Middle frontal gyrus (tissue), 1 donor: ENCODE data around the gene MAVS.
"Not testable (repeated sequence)": the region's sequence is repeated elsewhere in the genome, so short reads cannot be mapped to it uniquely, and the experiment has no call there.

Experiments used
- DNase-seq: peaks from one replicate; pipeline ENCODE4 v3.0.0-alpha.2; 2015; ENCODE audit warnings: low spot score; ENCODE audit errors: extremely low spot score

MAVS gene

GRCh38 chr20:3885715-3886114 is 39.1 kb downstream of the MAVS start:
- DNase-seq = no peak

DNA sequence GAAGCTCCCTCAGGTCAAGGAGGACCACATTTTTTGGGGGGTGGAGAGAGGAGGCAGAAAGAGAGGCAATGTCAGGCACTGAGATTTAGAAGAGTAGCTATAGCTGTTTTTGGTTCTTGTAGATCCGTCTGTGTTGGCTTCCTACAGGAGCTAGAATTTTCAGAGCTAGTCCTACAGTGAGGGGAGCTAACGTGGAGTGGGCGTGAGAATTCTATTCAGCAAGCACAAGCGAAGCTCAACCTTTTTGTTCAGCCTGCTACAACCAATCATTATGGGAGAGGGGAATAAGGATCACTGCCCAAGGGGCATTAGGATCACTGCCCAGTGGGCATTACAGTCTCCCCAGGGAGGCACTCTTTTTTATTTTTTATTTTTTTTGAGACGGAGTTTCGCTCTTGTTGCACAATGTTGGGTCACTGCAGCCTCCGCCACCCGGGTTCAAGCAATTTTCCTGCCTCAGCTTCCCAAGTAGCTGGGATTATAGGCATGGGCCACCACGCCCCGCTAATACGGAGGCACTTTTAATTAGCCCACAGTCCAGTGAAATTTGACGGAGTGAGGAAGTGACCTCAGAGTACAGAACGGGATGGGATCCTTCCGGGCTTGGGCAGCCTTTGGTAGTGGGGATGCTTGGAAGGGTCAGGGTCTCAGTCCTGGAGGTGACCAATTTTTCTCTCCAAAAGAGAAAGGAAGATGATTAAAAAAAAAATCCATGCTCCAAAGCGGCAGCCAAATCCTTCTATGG is 41.4 kb downstream of the MAVS start:
- DNase-seq = no peak

- peak; percentile 96 for DNase-seq
Measured at GRCh38 chr20:3888622-3889488, 42.2 kb downstream of the MAVS start, which contains the start of gene PANK2. Gene PANK2, plus strand, starts transcription at chr20:3889387.

GRCh38 chr20:3889489-3890397 is 43.1 kb downstream of the MAVS start:
- DNase-seq = no peak

DNA sequence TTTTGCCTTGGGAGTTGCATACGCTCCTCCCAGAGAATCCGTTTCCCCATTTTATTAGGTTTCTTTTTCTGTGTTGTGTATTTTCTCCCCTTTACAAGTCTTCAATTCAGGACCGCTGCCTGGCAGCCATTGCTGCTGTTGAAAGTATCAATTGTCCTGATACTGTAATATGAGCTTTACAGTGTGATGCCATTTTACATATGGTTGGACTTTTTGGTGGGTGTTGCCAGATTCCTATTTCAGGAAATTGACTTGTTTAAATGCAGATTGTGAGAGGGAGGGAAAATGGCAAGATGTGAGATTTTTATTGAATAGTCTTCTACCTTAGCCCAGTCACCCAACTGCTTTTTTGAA is 43.7 kb downstream of the MAVS start:
- no peak for DNase-seq

- DNase-seq = no peak
Measured at GRCh38 chr20:3890999-3891929, 44.6 kb downstream of the MAVS start.

DNA sequence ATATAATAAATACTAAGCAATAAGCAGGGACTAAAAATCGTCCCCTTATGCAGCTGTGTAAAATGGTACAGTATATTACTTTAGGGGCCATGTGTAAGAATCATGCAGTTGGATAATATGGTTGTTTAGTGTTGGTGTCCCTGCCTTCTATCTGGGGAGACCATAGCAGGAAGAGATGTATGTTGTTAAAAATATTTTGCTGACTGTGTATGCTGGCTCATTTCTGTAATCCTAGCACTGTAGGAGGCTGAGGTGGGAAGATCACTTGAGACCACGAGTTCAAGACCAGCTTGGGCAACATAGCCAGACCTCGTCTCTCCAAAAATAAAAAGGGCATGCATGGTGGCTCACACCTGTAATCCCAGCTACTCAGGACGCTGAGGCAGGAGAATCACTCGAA is 48.2 kb downstream of the MAVS start:
- DNase-seq = no peak

GRCh38 chr20:3896302-3896701 is 49.7 kb downstream of the MAVS start:
- no peak for DNase-seq

DNA sequence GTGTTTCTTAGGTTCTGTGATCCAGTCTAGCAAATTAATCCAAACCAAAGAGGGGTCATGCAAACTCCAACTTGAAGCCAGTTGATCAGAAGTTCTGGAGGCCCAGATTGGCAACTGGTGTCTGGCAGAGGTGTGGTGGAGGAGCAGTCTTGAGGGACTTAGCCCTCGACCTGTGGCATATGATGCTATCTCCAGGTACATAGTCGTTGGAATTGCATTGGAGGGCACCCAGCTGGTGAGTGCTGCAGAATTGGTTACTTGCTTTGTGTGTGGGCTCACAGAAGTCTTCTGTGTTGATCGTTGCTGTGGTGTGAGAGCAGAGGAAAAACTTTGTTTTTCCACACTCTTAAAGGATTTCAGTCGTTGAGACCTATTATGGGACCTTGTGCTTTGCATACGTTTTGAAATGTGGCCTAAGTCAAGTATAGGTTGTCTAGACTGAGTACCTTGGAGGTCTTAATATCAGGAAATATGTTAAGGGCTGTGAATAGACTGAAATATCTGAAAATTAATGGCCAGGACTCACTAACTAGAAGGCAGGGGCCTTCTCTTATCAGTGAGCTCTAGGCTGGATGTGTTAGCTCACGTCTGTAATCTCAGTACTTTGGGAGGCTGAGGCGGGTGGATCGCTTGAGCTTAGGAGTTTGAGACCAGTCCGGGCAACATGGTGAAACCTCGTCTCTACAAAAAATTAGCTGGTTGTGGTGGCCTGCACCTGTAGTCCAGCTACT is 50.4 kb downstream of the MAVS start:
- no peak for DNase-seq

- not testable (repeated sequence) for DNase-seq
Measured at GRCh38 chr20:3898181-3898580, 51.5 kb downstream of the MAVS start.

GRCh38 chr20:3898639-3899038 is 52.0 kb downstream of the MAVS start:
- no peak for DNase-seq

DNA sequence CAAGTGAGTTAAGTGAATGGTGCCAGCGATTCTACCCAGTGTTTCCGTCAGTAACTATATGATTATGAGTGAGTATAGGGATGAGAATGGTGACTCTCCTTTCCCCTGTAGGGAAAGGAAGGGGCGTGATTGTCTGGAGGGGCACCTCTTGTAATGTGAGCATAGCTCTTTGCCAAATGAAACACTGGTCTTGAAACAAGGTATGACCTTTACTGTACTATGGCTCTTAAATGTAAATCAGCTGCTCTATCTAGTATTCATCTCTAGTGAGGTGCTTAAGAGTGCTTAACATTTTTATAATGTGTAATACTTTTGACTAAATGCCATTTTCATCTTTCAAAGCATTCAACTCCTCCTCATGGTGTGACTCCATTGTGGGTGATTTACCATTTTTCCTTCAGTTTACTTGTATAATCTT is 53.6 kb downstream of the MAVS start:
- no peak for DNase-seq

DNA sequence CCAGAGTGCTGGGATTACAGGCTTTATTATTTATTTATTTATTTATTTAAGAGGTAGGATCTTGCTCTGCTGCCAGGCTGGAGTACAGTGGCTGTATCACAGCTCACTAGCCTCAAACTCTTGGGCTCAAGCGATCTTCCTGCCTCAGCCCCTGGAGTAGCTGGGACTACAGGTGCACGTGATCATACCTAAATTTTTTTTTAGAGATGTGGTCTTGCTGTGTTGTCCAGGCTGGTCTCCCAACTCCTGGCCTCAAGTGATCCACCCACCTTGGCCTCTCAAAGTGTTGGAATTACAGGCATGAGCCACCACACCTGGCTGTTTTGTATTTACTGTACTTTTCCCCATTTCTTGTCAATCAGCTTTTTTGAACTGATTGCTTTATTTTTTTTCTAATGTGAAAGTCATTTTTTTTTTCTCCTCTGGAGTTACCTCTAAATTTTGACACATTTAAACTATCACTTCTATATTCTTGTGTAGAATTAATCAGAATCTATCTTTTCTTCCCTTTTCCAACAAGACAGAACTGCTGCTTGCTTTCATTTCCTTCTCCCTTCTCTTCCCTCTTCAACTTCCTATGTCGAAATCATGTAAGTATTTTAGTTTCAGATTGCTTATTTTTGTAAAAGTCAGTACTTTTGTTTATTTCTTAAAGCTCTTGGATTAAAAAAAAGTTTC is 54.5 kb downstream of the MAVS start:
- no peak for DNase-seq

GRCh38 chr20:3901706-3902440 is 55.2 kb downstream of the MAVS start:
- no peak for DNase-seq

DNA sequence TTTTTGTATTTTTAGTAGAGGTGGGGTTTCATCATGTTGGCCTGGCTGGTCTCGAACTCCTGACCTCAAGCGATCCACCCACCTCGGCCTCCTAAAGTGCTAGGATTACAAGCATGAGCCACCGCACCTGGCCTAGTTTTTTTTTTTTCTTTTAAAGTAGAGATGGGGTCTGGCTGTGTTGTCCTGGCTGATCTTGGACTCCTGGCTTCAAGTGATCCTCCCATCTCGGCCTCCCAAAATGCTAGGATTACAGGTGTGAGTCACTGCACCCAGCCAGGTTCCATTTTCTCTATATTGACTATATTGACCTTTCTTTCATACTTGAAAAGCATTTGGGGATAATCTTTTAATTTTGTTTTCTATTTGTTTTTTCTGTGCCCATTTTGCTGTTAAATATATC is 55.8 kb downstream of the MAVS start:
- no peak for DNase-seq

DNA sequence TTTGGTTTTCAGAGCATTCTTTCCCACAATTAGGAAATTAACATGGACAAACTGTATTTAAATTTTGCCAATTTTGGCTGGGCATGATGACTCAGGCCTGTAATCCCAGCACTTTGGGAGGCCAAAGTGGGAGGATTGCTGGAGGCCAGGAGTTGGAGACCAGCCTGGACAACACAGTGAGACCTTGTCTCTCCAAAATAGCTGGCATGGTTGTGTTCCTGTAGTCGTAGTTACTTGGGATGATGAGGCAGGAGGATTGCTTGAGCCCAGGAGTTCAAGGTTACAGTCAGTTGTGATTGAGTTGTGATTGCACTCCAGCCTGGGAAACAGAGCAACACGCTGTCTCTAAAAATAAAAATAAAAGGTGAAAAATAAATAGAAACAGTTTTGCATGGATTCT is 57.6 kb downstream of the MAVS start:
- DNase-seq = no peak

DNA sequence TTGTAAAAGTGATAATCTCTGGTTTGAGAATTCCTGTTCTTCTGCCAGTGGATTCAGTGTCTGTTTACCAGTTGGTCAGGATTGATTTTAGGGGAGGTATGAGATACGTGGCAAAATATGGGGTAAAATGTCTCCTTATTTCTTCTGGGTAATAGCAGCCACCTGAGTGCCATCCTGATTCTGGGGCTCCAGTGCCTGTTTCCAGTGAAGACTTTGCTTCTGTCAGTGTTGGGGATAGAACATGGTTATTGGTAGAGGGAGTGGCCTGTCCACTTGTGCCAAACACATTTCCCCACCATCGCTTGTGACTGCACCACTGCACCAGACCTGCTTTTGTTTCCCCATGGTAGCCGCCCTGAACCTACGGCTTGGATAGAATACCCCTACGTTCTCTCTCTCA is 58.2 kb downstream of the MAVS start:
- no peak for DNase-seq
